CD4-positive, alpha-beta memory T cell (primary cell): ENCODE results near the gene BTN2A1. TPM values are rescaled to one million over a fixed set of nuclear protein-coding genes. Genes with fewer than 3 reads are reported as not detected.

Experiments used
- CTCF ChIA-PET: fragments of 350-600 bp; sonication (Branson Sonifier 250); formaldehyde crosslinking; loops from one replicate; lab custom pipeline; 2021; ENCODE audit warnings: inconsistent platforms; ENCODE audit not compliant: partially characterized antibody; lab: Charles Lee
- POLR2A ChIA-PET: fragments of 350-600 bp; sonication (Branson Sonifier 250); formaldehyde crosslinking; loops from one replicate; lab custom pipeline; 2021; ENCODE audit not compliant: partially characterized antibody; lab: Charles Lee
- DNase-seq, 5 donors: peaks; one replicate each; pipeline versions ENCODE4 v3.0.0 to v3.0.0-alpha.2; 2020 to 2022; ENCODE audit warnings: mixed read lengths in 1 of 5
- H3K27ac ChIP-seq: one replicate; pipeline ENCODE4 v1.7.0; 2013; ENCODE audit warnings: low read depth, low read length
- H3K27me3 ChIP-seq: 2 replicates; pipeline ENCODE4 v1.7.0; 2013; ENCODE audit warnings: mild to moderate bottlenecking, low read length, moderate library complexity; ENCODE audit not compliant: insufficient read depth
- H3K36me3 ChIP-seq: 2 replicates; pipeline ENCODE4 v1.7.0; 2013; ENCODE audit warnings: mild to moderate bottlenecking, low read length, moderate library complexity; ENCODE audit not compliant: insufficient read depth
- H3K4me1 ChIP-seq: 2 replicates; pipeline ENCODE4 v1.7.0; 2013; ENCODE audit warnings: mild to moderate bottlenecking, low read length, moderate library complexity; ENCODE audit not compliant: insufficient read depth
- H3K4me3 ChIP-seq, 2 donors: one replicate each; pipeline ENCODE4 v1.7.0; 2013; ENCODE audit warnings: low read length in 2 of 2, mild to moderate bottlenecking in 1 of 2
- H3K9me3 ChIP-seq, 2 donors: one replicate each; pipeline ENCODE4 v1.7.0; 2013; ENCODE audit warnings: low read length in 2 of 2, control low read depth in 1 of 2; ENCODE audit not compliant: control insufficient read depth in 1 of 2
- H3K27ac Mint-ChIP-seq, 7 donors: one replicate each; pipeline ENCODE4 v1.8.0; 2020 to 2021; ENCODE audit warnings: mixed read lengths in 7 of 7, mild to moderate bottlenecking in 6 of 7, inconsistent platforms in 3 of 7, moderate library complexity in 3 of 7
- H3K27me3 Mint-ChIP-seq, 2 donors: one replicate each; pipeline ENCODE4 v1.8.0; 2020 to 2021; ENCODE audit warnings: mixed read lengths in 2 of 2
- H3K36me3 Mint-ChIP-seq, 2 donors: one replicate each; pipeline ENCODE4 v1.8.0; 2020 to 2021; ENCODE audit warnings: mixed read lengths in 2 of 2, inconsistent platforms in 1 of 2, mild to moderate bottlenecking in 1 of 2
- H3K4me1 Mint-ChIP-seq, 4 donors: one replicate each; pipeline ENCODE4 v1.8.0; 2020 to 2021; ENCODE audit warnings: mixed read lengths in 4 of 4, mild to moderate bottlenecking in 1 of 4
- H3K4me3 Mint-ChIP-seq, 8 donors: one replicate each; pipeline ENCODE4 v1.8.0; 2020 to 2021; ENCODE audit warnings: mixed read lengths in 8 of 8, mild to moderate bottlenecking in 7 of 8, moderate library complexity in 6 of 8, inconsistent platforms in 3 of 8
- H3K9me3 Mint-ChIP-seq, 8 donors: one replicate each; pipeline ENCODE4 v1.8.0; 2020 to 2021; ENCODE audit warnings: mixed read lengths in 8 of 8, mild to moderate bottlenecking in 5 of 8, inconsistent platforms in 3 of 8, moderate library complexity in 1 of 8
- intact Hi-C: fragments of 100-400 bp; cut with micrococcal nuclease; formaldehyde crosslinking; loops from one replicate; pipeline ENCODE4 v1.15.1; 2023
- polyA plus RNA-seq, 2 donors: library from polyadenylated mRNA; unstranded; fragments of 300-500 nt; fragmentation: Illumina TruSeq; gene quantifications; one replicate each; pipeline ENCODE4 v1.2.3, GENCODE V29; 2021
- total RNA-seq, 2 experiments: library from RNA; stranded (reverse); gene quantifications; one replicate each; pipeline ENCODE4 v1.2.3, GENCODE V29; 2021

BTN2A1 gene
- total and polyA plus RNA-seq, 4 experiments from 2014 or later = 10.9 to 62.8 (median 36.4) TPM

DNA sequence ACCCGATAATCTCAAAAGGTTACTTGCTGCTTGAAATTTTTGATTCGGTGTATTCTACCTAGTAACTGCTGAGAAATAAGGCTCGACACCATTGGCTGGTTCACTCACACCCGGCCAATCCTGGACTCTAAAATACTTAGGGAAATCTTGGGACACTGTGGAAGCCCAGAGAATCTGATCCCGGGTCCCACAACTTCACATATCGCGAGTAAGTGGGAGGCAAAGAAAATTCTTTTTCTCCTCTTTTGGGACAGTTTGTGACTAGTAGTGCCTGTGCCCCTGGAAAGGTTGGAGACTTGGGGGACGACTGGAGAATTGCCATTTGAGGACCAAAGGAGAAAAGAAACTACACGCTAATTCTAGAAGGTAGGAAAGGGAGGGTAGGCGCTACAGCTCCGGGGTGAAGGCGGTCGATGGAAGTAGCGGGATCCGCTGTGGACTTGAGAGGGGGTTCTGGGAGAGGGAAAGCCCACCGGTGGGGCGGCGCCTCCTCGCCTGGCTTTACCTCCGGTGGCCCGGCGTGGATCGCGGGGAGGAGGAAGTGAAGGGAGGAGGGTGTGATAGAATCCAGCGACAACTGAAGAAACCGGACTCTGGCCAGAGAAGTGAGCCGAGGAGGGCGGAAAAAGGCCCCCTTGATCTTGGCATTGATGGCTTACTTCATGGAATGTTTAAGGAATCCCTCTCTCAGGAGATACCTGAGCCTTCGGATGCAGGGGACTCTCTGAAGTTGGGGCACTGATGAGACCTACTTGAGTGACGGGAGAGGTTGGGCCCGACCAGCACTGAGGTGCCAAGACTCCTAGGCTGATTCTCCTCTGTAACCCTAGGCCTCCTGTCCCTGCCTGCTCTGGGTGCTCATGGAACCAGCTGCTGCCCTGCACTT, 36.3 kb upstream of the BTN2A1 start:
- Histone ChIP-seq H3K4me3 (peak overlapping the region; percentile 86 to 97), H3K27me3 (no peaks in the 10 kb centered on the region), H3K4me1 (peaks cover 10% of the 10 kb centered on the region), H3K27ac (peak overlapping the region; percentile 65), H3K36me3 (no peaks in the 10 kb centered on the region), H3K9me3 (no peaks in the 10 kb centered on the region)
- ChIA-PET CTCF (interaction anchor here (0.7 to 1.3 kb wide), 2 partner anchors 25 to 35 kb away, joined by 3 to 5 read pairs; no protein-coding TSS in a partner anchor), POLR2A (interaction anchor here (0.6 to 1.1 kb wide), 4 partner anchors 39 to 116 kb away, joined by 3 to 4 read pairs (median 4); no protein-coding TSS in a partner anchor)
- H3K4me1 Mint-ChIP-seq = peaks cover 2 to 12% (median 5%) of the 10 kb centered on the region in 4 donors
- H3K4me3 Mint-ChIP-seq = no peak overlapping the region
- H3K36me3 Mint-ChIP-seq = peaks cover 5 to 10% of the 10 kb centered on the region in 2 donors
- H3K9me3 Mint-ChIP-seq = peaks cover 0 to 16% (median 9%) of the 10 kb centered on the region in 8 donors
- H3K27me3 Mint-ChIP-seq = no peaks in the 10 kb centered on the region
- peak overlapping the region in 1 of 7 donors; percentile 90 for H3K27ac Mint-ChIP-seq
- intact Hi-C loops = loop anchor here (1.0 to 2.0 kb wide), 4 partner anchors 19 to 53 kb away; partner anchors contain the start of genes BTN2A1, BTN3A1 and BTN3A3
- peak; percentile 63 to 69 (median 67) for DNase-seq

DNA sequence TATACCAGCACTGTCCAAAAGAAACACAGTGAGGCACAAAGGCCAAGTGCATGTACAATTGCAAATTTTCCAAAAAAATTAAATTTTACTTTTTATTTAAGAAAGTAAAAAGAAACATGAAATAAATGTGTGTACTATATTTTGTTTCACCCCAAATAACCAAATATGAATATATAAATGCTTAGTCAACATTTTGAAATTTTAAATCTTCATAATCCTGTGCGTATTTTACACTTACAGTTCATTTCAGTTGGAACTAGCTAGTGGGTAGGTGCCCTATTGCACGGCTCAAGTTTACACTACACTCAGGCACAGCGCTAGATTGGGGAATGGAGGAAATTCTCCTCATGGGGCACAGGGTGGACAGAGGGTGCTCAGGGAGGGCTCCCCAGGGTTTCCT, 35.4 kb upstream of the BTN2A1 start:
- POLR2A ChIA-PET = no interaction called here
- Mint-ChIP-seq H3K27ac (peak overlapping the region in 1 of 7 donors; percentile 90), H3K4me3 (peak overlapping the region in 3 of 8 donors; percentile 10 to 59 (median 41)), H3K9me3 (peaks cover 0 to 16% (median 5%) of the 10 kb centered on the region in 8 donors), H3K27me3 (no peaks in the 10 kb centered on the region), H3K36me3 (peaks cover 4 to 6% of the 10 kb centered on the region in 2 donors), H3K4me1 (peaks cover 2 to 12% (median 5%) of the 10 kb centered on the region in 4 donors)
- CTCF ChIA-PET = no interaction called here
- Histone ChIP-seq H3K27ac (no peak overlapping the region), H3K9me3 (no peaks in the 10 kb centered on the region), H3K36me3 (no peaks in the 10 kb centered on the region), H3K4me1 (peaks cover 10% of the 10 kb centered on the region), H3K27me3 (no peaks in the 10 kb centered on the region), H3K4me3 (no peak overlapping the region)
- intact Hi-C loops = no loop called here
- no peak for DNase-seq

- no peak for DNase-seq
- Histone ChIP-seq H3K36me3 (no peaks in the 10 kb centered on the region), H3K27ac (no peak overlapping the region), H3K4me3 (no peak overlapping the region), H3K9me3 (no peaks in the 10 kb centered on the region), H3K27me3 (no peaks in the 10 kb centered on the region), H3K4me1 (peaks cover 2% of the 10 kb centered on the region)
- Mint-ChIP-seq H3K9me3 (peaks cover 0 to 4% (median 0%) of the 10 kb centered on the region in 8 donors), H3K36me3 (peaks cover 2 to 5% of the 10 kb centered on the region in 2 donors), H3K4me3 (no peak overlapping the region), H3K4me1 (peaks cover 0 to 9% (median 5%) of the 10 kb centered on the region in 4 donors), H3K27ac (peak overlapping the region in 1 of 7 donors; percentile 5), H3K27me3 (no peaks in the 10 kb centered on the region)
- CTCF ChIA-PET = interaction anchor here (1.4 kb wide), 1 partner anchor 85 kb away, joined by 5 read pairs; no protein-coding TSS in a partner anchor
- POLR2A ChIA-PET = no interaction called here
- intact Hi-C loops = no loop called here
Measured at GRCh38 chr6:26426691-26427450, 30.9 kb upstream of the BTN2A1 start.

DNA sequence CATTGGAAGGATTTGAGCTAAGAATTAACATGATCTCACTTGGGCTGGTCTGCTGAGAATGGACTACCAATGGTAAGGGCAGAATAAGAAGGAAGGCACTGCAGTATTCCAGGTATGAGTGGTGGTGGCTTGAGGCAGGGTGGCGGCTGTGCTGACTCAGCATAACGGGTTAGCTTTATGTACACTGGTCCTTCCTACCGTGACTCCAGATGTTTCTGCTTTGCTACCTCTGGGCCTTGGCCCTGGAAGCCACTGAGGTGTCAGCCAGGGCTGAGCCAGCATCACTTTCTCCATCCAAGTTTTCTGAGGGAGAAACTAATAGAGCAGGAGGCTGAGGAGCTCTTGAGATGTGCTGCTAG, 30.3 kb upstream of the BTN2A1 start:
- Mint-ChIP-seq H3K27ac (no peak overlapping the region), H3K4me1 (peaks cover 0 to 7% (median 5%) of the 10 kb centered on the region in 4 donors), H3K4me3 (no peak overlapping the region), H3K27me3 (no peaks in the 10 kb centered on the region), H3K9me3 (peaks cover 0 to 4% (median 0%) of the 10 kb centered on the region in 8 donors), H3K36me3 (peaks cover 2 to 5% of the 10 kb centered on the region in 2 donors)
- no peaks in the 10 kb centered on the region for H3K27me3 ChIP-seq
- H3K4me1 ChIP-seq = no peaks in the 10 kb centered on the region
- H3K27ac ChIP-seq = no peak overlapping the region
- H3K36me3 ChIP-seq = no peaks in the 10 kb centered on the region
- intact Hi-C loops = no loop called here
- no peak overlapping the region for H3K4me3 ChIP-seq
- ChIA-PET POLR2A (interaction anchor here (0.6 kb wide), 1 partner anchor 173 kb away, joined by 3 read pairs; no protein-coding TSS in a partner anchor), CTCF (interaction anchor here (1.4 kb wide), 1 partner anchor 86 kb away, joined by 5 read pairs; no protein-coding TSS in a partner anchor)
- DNase-seq = no peak
- no peaks in the 10 kb centered on the region for H3K9me3 ChIP-seq

- Mint-ChIP-seq H3K27ac (peak overlapping the region in 1 of 7 donors; percentile 49), H3K27me3 (no peaks in the 10 kb centered on the region), H3K36me3 (peaks cover 2 to 5% of the 10 kb centered on the region in 2 donors), H3K4me1 (peaks cover 0 to 5% (median 4%) of the 10 kb centered on the region in 4 donors), H3K9me3 (peaks cover 0 to 4% (median 0%) of the 10 kb centered on the region in 8 donors), H3K4me3 (no peak overlapping the region)
- no peak for DNase-seq
- intact Hi-C loops = no loop called here
- no peaks in the 10 kb centered on the region for H3K27me3 ChIP-seq
- H3K4me3 ChIP-seq = no peak overlapping the region
- H3K4me1 ChIP-seq = no peaks in the 10 kb centered on the region
- H3K36me3 ChIP-seq = no peaks in the 10 kb centered on the region
- H3K27ac ChIP-seq = no peak overlapping the region
- H3K9me3 ChIP-seq = no peaks in the 10 kb centered on the region
- ChIA-PET POLR2A (interaction anchor here (0.6 kb wide), 1 partner anchor 173 kb away, joined by 3 read pairs; no protein-coding TSS in a partner anchor), CTCF (interaction anchor here (1.4 kb wide), 1 partner anchor 87 kb away, joined by 5 read pairs; no protein-coding TSS in a partner anchor)
Measured at GRCh38 chr6:26428206-26428605, 29.5 kb upstream of the BTN2A1 start.

DNA sequence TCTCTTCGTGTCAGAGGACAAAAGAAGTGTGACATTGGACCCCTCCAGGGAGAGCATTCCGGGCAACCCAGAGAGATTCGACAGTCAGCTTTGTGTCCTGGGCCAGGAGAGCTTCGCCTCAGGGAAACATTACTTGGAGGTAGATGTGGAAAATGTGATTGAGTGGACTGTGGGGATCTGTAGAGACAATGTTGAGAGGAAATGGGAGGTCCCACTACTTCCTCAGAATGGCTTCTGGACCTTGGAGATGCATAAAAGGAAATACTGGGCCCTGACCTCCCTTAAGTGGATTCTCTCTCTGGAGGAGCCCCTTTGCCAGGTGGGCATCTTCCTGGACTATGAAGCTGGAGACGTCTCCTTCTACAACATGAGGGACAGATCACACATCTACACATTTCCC, 27.0 kb upstream of the BTN2A1 start:
- H3K9me3 ChIP-seq = peaks cover 0 to 4% of the 10 kb centered on the region in 2 donors
- peaks cover 11 to 13% of the 10 kb centered on the region in 2 donors for H3K36me3 Mint-ChIP-seq
- H3K4me3 Mint-ChIP-seq = no peak overlapping the region
- H3K9me3 Mint-ChIP-seq = peaks cover 3 to 25% (median 11%) of the 10 kb centered on the region in 8 donors
- H3K4me1 Mint-ChIP-seq = peaks cover 0 to 4% (median under 1%) of the 10 kb centered on the region in 4 donors
- no peak for DNase-seq
- no peaks in the 10 kb centered on the region for H3K4me1 ChIP-seq
- no peaks in the 10 kb centered on the region for H3K27me3 Mint-ChIP-seq
- H3K36me3 ChIP-seq = no peaks in the 10 kb centered on the region
- H3K4me3 ChIP-seq = no peak overlapping the region
- H3K27ac Mint-ChIP-seq = peak overlapping the region in 1 of 7 donors; percentile 25
- intact Hi-C loops = no loop called here
- CTCF ChIA-PET = no interaction called here
- POLR2A ChIA-PET = no interaction called here
- no peak overlapping the region for H3K27ac ChIP-seq
- H3K27me3 ChIP-seq = no peaks in the 10 kb centered on the region
